Sigmoid colon (tissue), 4 donors: Measurements from ENCODE around the gene PICALM.

ENCODE experiments used
- POLR2A ChIP-seq, 2 donors: fragments of 450-650 bp; IDR thresholded peaks; one replicate each; pipeline ENCODE4 v1.6.1; 2016; ENCODE audit warnings: antibody characterized with exemption in 2 of 2, mild to moderate bottlenecking in 2 of 2, moderate library complexity in 2 of 2
- POLR2AphosphoS5 ChIP-seq, 4 donors: sonication (generic); formaldehyde crosslinking; IDR thresholded peaks; one replicate each; pipeline ENCODE4 v1.6.1; 2017; ENCODE audit warnings: antibody characterized with exemption in 4 of 4

DNA sequence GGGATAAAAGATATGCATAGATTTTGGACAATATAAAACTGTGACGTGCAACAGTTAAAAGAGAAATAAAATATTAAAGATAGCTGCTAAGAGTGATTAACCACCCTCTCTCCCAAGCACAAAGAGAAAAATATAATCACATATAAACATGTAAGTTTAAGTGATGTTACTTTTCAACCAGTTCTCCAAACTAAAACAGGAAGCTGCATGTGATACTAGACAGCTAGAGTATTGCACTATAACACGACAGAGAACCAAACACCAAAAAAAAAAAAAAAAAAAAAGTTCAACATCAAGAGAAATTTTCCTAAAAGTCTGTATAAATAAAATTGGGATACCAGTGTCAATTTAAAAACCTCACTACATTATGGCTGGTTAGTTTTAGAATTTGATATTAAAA lies 79.1 kb downstream of the PICALM start:
- TF ChIP-seq POLR2A (IDR thresholded peaks at IDR 0.05) = no peak
- TF ChIP-seq POLR2AphosphoS5 (IDR thresholded peaks at IDR 0.05) = no peak
